Cardiac muscle cell (in vitro differentiated cells and primary cell): ENCODE results near the gene RBPMS2. TPM values are rescaled to one million over a fixed set of nuclear protein-coding genes. Genes with fewer than 3 reads are reported as not detected.
A peak's percentile ranks its signal among the peaks of the same experiment; 100 is the strongest.

Experiments used
- DNase-seq, 2 donors: peaks; one replicate each; pipeline versions ENCODE4 v3.0.0 to v3.0.0-alpha.2; 2010 to 2017; ENCODE audit warnings: low read depth in 1 of 2, low spot score in 1 of 2
- H3K27ac ChIP-seq: fragments of 200-600 bp; sonication (generic); 2 replicates; pipeline ENCODE4 v1.5.1; 2016
- H3K27me3 ChIP-seq: fragments of 200-600 bp; sonication (generic); 2 replicates; pipeline ENCODE4 v1.6.0; 2016; ENCODE audit warnings: control low read depth
- H3K36me3 ChIP-seq: fragments of 200-600 bp; sonication (generic); 2 replicates; pipeline ENCODE4 v1.5.1; 2016; ENCODE audit warnings: control low read depth
- H3K4me1 ChIP-seq: fragments of 200-600 bp; sonication (generic); 2 replicates; pipeline ENCODE4 v1.8.1; 2017; ENCODE audit warnings: low read depth, mild to moderate bottlenecking, mixed run types
- H3K4me3 ChIP-seq: fragments of 200-600 bp; sonication (generic); 2 replicates; pipeline ENCODE4 v1.5.1; 2016; ENCODE audit warnings: mild to moderate bottlenecking
- H3K9me3 ChIP-seq: fragments of 200-600 bp; sonication (generic); 2 replicates; pipeline ENCODE4 v1.5.1; 2017; ENCODE audit warnings: low read depth, mild to moderate bottlenecking, control low read depth
- polyA plus RNA-seq: library from polyadenylated mRNA; unstranded; fragments of >200 nt; fragmentation: Nextera tagmentation; extraction: Ambion mirVana; gene quantifications from 2 replicates; pipeline ENCODE4 v1.2.1, GENCODE V29; 2016
- total RNA-seq: library from RNA; depleted of rRNA; stranded (reverse); fragments of >200 nt; gene quantifications from 2 replicates; pipeline ENCODE4 v1.2.3, GENCODE V29; 2016
- TF ChIP-seq, protein P1 (sequence below): IDR thresholded peaks from 2 replicates; pipeline ENCODE4 v1.5.1; 2012; ENCODE audit warnings: low read depth, mild to moderate bottlenecking, low read length

The RBPMS2 gene
- total and polyA plus RNA-seq, 2 experiments from 2014 or later: 35.4 to 213 TPM

DNA sequence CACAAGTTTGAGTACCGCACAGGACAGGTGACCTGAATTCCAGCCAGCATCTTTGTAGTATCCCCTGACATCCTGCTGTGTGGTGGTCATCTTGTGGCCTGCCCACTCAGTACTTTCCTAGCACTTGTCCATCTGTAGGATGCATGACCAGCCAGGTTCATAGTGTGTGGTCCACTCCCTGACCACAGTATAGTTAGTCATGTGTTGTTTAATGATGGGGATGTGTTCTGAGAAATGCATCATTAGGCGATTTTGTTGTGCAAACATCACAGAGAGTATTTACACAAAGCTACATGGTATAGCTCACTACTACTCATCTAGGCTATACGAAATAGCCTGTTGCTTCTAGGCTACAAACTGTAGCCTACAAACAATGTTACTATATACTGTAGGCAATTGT, 16.9 kb upstream of the RBPMS2 start:
- TF ChIP-seq, protein P1, sequence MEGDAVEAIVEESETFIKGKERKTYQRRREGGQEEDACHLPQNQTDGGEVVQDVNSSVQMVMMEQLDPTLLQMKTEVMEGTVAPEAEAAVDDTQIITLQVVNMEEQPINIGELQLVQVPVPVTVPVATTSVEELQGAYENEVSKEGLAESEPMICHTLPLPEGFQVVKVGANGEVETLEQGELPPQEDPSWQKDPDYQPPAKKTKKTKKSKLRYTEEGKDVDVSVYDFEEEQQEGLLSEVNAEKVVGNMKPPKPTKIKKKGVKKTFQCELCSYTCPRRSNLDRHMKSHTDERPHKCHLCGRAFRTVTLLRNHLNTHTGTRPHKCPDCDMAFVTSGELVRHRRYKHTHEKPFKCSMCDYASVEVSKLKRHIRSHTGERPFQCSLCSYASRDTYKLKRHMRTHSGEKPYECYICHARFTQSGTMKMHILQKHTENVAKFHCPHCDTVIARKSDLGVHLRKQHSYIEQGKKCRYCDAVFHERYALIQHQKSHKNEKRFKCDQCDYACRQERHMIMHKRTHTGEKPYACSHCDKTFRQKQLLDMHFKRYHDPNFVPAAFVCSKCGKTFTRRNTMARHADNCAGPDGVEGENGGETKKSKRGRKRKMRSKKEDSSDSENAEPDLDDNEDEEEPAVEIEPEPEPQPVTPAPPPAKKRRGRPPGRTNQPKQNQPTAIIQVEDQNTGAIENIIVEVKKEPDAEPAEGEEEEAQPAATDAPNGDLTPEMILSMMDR: no peak
- no peak for DNase-seq
- Histone ChIP-seq H3K9me3 (no peaks in the 10 kb centered on the region), H3K27me3 (no peaks in the 10 kb centered on the region), H3K27ac (peak overlapping the region; percentile 62), H3K4me1 (no peaks in the 10 kb centered on the region), H3K36me3 (no peaks in the 10 kb centered on the region), H3K4me3 (no peak overlapping the region)

DNA sequence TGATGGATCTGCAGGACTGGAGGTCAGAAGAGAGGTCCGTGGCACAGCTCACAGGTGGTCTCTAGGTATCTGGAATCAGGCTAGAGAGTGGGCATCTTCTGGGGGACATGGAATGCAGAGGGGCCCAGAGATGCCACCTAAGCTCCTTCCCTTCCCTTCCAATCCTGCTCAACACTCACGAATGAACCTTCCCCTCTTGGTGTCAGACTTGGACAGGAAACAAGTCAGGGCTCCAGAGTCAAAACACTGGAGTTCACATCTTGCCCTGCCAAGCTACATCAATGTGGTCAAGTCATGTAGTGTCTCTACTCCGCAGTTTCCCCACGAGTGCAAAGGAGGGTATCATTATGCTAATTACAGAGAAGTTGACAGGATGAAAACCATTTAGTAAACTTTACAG, 16.0 kb upstream of the RBPMS2 start:
- H3K27me3 ChIP-seq: no peaks in the 10 kb centered on the region
- H3K9me3 ChIP-seq: no peaks in the 10 kb centered on the region
- H3K36me3 ChIP-seq: no peaks in the 10 kb centered on the region
- H3K27ac ChIP-seq: peak overlapping the region; percentile 27
- TF ChIP-seq, protein P1: no peak
- no peak for DNase-seq
- H3K4me3 ChIP-seq: no peak overlapping the region
- H3K4me1 ChIP-seq: peaks cover 5% of the 10 kb centered on the region

DNA sequence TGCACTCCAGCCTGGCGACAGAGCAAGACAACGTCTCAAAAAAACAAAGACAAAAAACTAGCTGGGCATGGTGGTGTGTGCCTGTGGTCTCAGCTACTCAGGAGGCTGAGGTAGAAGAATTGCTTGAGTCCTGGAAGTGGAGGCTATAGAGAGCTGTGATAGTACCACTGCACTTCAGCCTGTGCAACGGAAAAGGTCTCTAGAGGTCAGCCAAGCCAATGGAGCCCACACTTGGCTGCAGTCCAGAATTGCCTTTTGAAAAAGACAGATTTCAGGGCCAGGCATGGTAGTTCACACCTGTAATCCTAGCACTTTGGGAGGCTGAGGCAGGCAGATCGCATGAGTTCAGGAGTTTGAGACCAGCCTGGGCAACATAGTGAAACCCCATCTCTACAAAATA, 8.4 kb upstream of the RBPMS2 start:
- TF ChIP-seq, protein P1: no peak
- peak overlapping the region; percentile 14 for H3K27ac ChIP-seq
- H3K4me1 ChIP-seq: peaks cover 12% of the 10 kb centered on the region
- no peaks in the 10 kb centered on the region for H3K27me3 ChIP-seq
- no peaks in the 10 kb centered on the region for H3K9me3 ChIP-seq
- DNase-seq: peak in 1 of 2 donors; percentile 57
- H3K4me3 ChIP-seq: no peak overlapping the region
- no peaks in the 10 kb centered on the region for H3K36me3 ChIP-seq

DNA sequence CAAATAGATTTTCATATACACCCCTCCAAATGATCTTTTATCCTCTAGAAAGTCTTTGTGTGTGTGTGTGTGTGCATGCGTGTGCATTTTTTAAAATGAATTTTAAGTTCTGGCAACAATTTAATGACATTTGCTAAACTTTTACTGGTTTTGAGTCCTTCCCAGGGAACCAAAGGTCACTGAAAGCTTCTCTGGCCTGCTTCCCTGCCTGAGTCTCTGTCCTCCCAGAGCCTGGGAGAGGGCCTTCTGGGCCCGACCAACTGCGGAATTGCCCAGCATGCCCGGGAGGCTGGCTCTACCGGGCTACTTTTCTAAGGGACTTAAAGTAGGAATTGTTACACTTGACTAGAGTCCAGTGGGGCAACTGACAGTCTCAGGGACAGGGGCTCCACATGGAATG, 7.4 kb upstream of the RBPMS2 start:
- Histone ChIP-seq H3K4me3 (no peak overlapping the region), H3K27me3 (no peaks in the 10 kb centered on the region), H3K4me1 (peaks cover 18% of the 10 kb centered on the region), H3K36me3 (no peaks in the 10 kb centered on the region), H3K27ac (peak overlapping the region; percentile 62), H3K9me3 (no peaks in the 10 kb centered on the region)
- TF ChIP-seq, protein P1: no peak
- DNase-seq: no peak

DNA sequence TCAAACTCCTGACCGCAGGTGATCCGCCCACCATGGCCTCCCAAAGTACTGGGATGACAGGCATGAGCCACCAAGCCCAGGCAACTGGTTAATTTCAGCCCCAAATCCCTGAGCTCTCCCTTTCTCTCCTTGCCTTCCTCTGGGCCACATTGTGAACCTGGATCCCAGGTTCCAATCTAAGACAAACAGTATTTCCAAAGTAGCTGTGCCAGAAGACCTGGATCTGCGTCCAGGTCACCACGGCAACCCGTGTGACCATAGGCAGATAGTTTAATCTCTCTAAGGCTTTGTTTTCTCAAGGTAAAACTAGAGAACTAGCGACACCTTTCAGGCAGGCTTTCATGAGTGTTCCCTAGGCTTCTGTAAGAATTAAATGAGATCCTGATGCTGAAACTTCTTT, 5.9 kb upstream of the RBPMS2 start:
- peak overlapping the region; percentile 51 for H3K27ac ChIP-seq
- H3K4me1 ChIP-seq: peaks cover 27% of the 10 kb centered on the region
- no peaks in the 10 kb centered on the region for H3K9me3 ChIP-seq
- no peak overlapping the region for H3K4me3 ChIP-seq
- no peaks in the 10 kb centered on the region for H3K36me3 ChIP-seq
- no peaks in the 10 kb centered on the region for H3K27me3 ChIP-seq
- DNase-seq: no peak
- TF ChIP-seq, protein P1: no peak
